Activated CD4-positive, alpha-beta T cell treated with anti-CD3 and anti-CD28 coated beads, Interleukin-2, amount 10 ng/mL, durations not matched to agents 7 days and 5 days (primary cell): ENCODE measurements around the gene ANKRD65. TPM values are rescaled to one million over a fixed set of nuclear protein-coding genes. Genes with fewer than 3 reads are reported as not detected.
A peak's percentile ranks its signal among the peaks of the same experiment; 100 is the strongest.

Source experiments
- CTCF ChIA-PET: fragments of 350-600 bp; sonication (Branson Sonifier 250); formaldehyde crosslinking; loops from one replicate; lab custom pipeline; 2021; ENCODE audit warnings: antibody characterized with exemption; lab: Charles Lee
- POLR2A ChIA-PET: fragments of 350-600 bp; sonication (Branson Sonifier 250); formaldehyde crosslinking; loops from one replicate; lab custom pipeline; 2021; ENCODE audit warnings: antibody characterized with exemption; lab: Charles Lee
- DNase-seq: peaks from one replicate; pipeline ENCODE4 v3.0.0-alpha.2; 2020
- H3K27ac Mint-ChIP-seq: one replicate; pipeline ENCODE4 v1.8.0; 2021; ENCODE audit warnings: mild to moderate bottlenecking, moderate library complexity, mixed read lengths
- H3K27me3 Mint-ChIP-seq: one replicate; pipeline ENCODE4 v1.8.0; 2021; ENCODE audit warnings: mixed read lengths
- H3K36me3 Mint-ChIP-seq: one replicate; pipeline ENCODE4 v1.8.0; 2021; ENCODE audit warnings: low read depth, mixed read lengths
- H3K4me1 Mint-ChIP-seq: one replicate; pipeline ENCODE4 v1.8.0; 2021; ENCODE audit warnings: mixed read lengths
- H3K4me3 Mint-ChIP-seq: one replicate; pipeline ENCODE4 v1.8.0; 2021; ENCODE audit warnings: mild to moderate bottlenecking, moderate library complexity, mixed read lengths
- H3K9me3 Mint-ChIP-seq: one replicate; pipeline ENCODE4 v1.8.0; 2021; ENCODE audit warnings: mixed read lengths
- total RNA-seq, 2 experiments: library from RNA; stranded (reverse); gene quantifications; one replicate each; pipeline ENCODE4 v1.2.3, GENCODE V29; 2021

Gene ANKRD65
- total RNA-seq, 2 experiments from 2014 or later, result not detected

- ChIA-PET POLR2A (no interaction called here), CTCF (interaction anchor here (1.3 kb wide), 1 partner anchor 375 kb away, joined by 3 read pairs; no protein-coding TSS in a partner anchor)
- Mint-ChIP-seq H3K9me3 (no peaks in the 10 kb centered on the region), H3K27ac (no peak overlapping the region), H3K27me3 (peaks cover 10% of the 10 kb centered on the region), H3K36me3 (no peaks in the 10 kb centered on the region), H3K4me3 (no peak overlapping the region), H3K4me1 (peaks cover 9% of the 10 kb centered on the region)
- no peak for DNase-seq
Measured at GRCh38 chr1:1438531-1439381, 17.7 kb upstream of the ANKRD65 start.

- no peak for DNase-seq
- H3K4me3 Mint-ChIP-seq, result no peak overlapping the region
- H3K36me3 Mint-ChIP-seq, result no peaks in the 10 kb centered on the region
- peaks cover 10% of the 10 kb centered on the region for H3K27me3 Mint-ChIP-seq
- ChIA-PET CTCF (interaction anchor here (1.2 to 1.4 kb wide), 3 partner anchors 9 to 374 kb away, joined by 3 to 5 read pairs (median 4); a partner anchor contains a TSS), POLR2A (no interaction called here)
- no peak overlapping the region for H3K27ac Mint-ChIP-seq
- no peaks in the 10 kb centered on the region for H3K9me3 Mint-ChIP-seq
- peaks cover 9% of the 10 kb centered on the region for H3K4me1 Mint-ChIP-seq
Measured at GRCh38 chr1:1437904-1438376, 16.9 kb upstream of the ANKRD65 start.

- ChIA-PET POLR2A (no interaction called here), CTCF (interaction anchor here (0.7 to 1.4 kb wide), 4 partner anchors 8 to 373 kb away, joined by 3 to 5 read pairs (median 4); a partner anchor contains a TSS)
Measured at GRCh38 chr1:1437033-1437903, 16.2 kb upstream of the ANKRD65 start.

GRCh38 chr1:1436630-1437032 is 15.6 kb upstream of the ANKRD65 start:
- Mint-ChIP-seq H3K9me3 (no peaks in the 10 kb centered on the region), H3K4me3 (peak overlapping the region; percentile 47), H3K27ac (no peak overlapping the region), H3K4me1 (peaks cover 9% of the 10 kb centered on the region), H3K27me3 (peaks cover 10% of the 10 kb centered on the region), H3K36me3 (no peaks in the 10 kb centered on the region)
- CTCF ChIA-PET, result interaction anchor here (0.7 to 1.4 kb wide), 2 partner anchors 10 to 11 kb away, joined by 3 to 4 read pairs; a partner anchor contains a TSS
- POLR2A ChIA-PET, result no interaction called here
- no peak for DNase-seq

More at GRCh38 chr1:1437033-1437903, 16.2 kb upstream of the ANKRD65 start:
- Mint-ChIP-seq H3K27ac (no peak overlapping the region), H3K4me1 (peaks cover 9% of the 10 kb centered on the region), H3K27me3 (peaks cover 10% of the 10 kb centered on the region), H3K4me3 (no peak overlapping the region), H3K9me3 (no peaks in the 10 kb centered on the region), H3K36me3 (no peaks in the 10 kb centered on the region)
- DNase-seq, result no peak

- peaks cover 10% of the 10 kb centered on the region for H3K27me3 Mint-ChIP-seq
- H3K9me3 Mint-ChIP-seq, result no peaks in the 10 kb centered on the region
- peak overlapping the region; percentile 1 for H3K27ac Mint-ChIP-seq
- peak overlapping the region; percentile 47 for H3K4me3 Mint-ChIP-seq
- CTCF ChIA-PET, result interaction anchor here (0.7 kb wide), 1 partner anchor 12 kb away, joined by 3 read pairs; no protein-coding TSS in a partner anchor
- POLR2A ChIA-PET, result no interaction called here
- DNase-seq, result no peak
- H3K36me3 Mint-ChIP-seq, result no peaks in the 10 kb centered on the region
- peaks cover 9% of the 10 kb centered on the region for H3K4me1 Mint-ChIP-seq
Measured at GRCh38 chr1:1435911-1436629, 15.0 kb upstream of the ANKRD65 start.

- POLR2A ChIA-PET, result no interaction called here
- H3K27ac Mint-ChIP-seq, result peak within 1 kb of the TSS; percentile 1
- H3K4me1 Mint-ChIP-seq, result peaks cover 6% of the 10 kb centered on the region
- no peaks in the 10 kb centered on the region for H3K36me3 Mint-ChIP-seq
- H3K4me3 Mint-ChIP-seq, result peak within 1 kb of the TSS; percentile 47
- DNase-seq, result peak; percentile 58
- H3K9me3 Mint-ChIP-seq, result no peaks in the 10 kb centered on the region
- peaks cover 10% of the 10 kb centered on the region for H3K27me3 Mint-ChIP-seq
- CTCF ChIA-PET, result no interaction called here
Measured at GRCh38 chr1:1435106-1435903, 14.2 kb upstream of the ANKRD65 start, which contains the start of gene VWA1. Gene VWA1, plus strand, starts transcription at chr1:1435690. Its CDS starts 59 bp downstream, at chr1:1435749.

- H3K36me3 Mint-ChIP-seq, result no peaks in the 10 kb centered on the region
- ChIA-PET POLR2A (no interaction called here), CTCF (no interaction called here)
Measured at GRCh38 chr1:1434824-1435105, 13.7 kb upstream of the ANKRD65 start.

GRCh38 chr1:1434131-1434823 is 13.2 kb upstream of the ANKRD65 start:
- ChIA-PET CTCF (no interaction called here), POLR2A (no interaction called here)
- H3K4me1 Mint-ChIP-seq, result peaks cover 6% of the 10 kb centered on the region
- peaks cover 17% of the 10 kb centered on the region for H3K27me3 Mint-ChIP-seq
- no peak overlapping the region for H3K27ac Mint-ChIP-seq
- no peaks in the 10 kb centered on the region for H3K9me3 Mint-ChIP-seq
- no peaks in the 10 kb centered on the region for H3K36me3 Mint-ChIP-seq
- no peak for DNase-seq
- no peak overlapping the region for H3K4me3 Mint-ChIP-seq

More at GRCh38 chr1:1434824-1435105, 13.7 kb upstream of the ANKRD65 start:
- Mint-ChIP-seq H3K27me3 (peaks cover 12% of the 10 kb centered on the region), H3K9me3 (no peaks in the 10 kb centered on the region), H3K4me3 (no peak overlapping the region), H3K4me1 (peaks cover 6% of the 10 kb centered on the region), H3K27ac (no peak overlapping the region)
- no peak for DNase-seq

GRCh38 chr1:1433804-1434130 is 12.7 kb upstream of the ANKRD65 start:
- ChIA-PET CTCF (no interaction called here), POLR2A (interaction anchor here (0.6 kb wide), 1 partner anchor 27 kb away, joined by 3 read pairs; the partner anchor contains the start of gene MRPL20)
- Mint-ChIP-seq H3K4me1 (peaks cover 6% of the 10 kb centered on the region), H3K27ac (no peak overlapping the region), H3K9me3 (no peaks in the 10 kb centered on the region), H3K36me3 (no peaks in the 10 kb centered on the region), H3K27me3 (peaks cover 17% of the 10 kb centered on the region), H3K4me3 (no peak overlapping the region)
- DNase-seq, result no peak

- CTCF ChIA-PET, result no interaction called here
- Mint-ChIP-seq H3K36me3 (no peaks in the 10 kb centered on the region), H3K4me1 (peaks cover 9% of the 10 kb centered on the region), H3K9me3 (no peaks in the 10 kb centered on the region), H3K27me3 (peaks cover 20% of the 10 kb centered on the region), H3K27ac (no peak overlapping the region), H3K4me3 (no peak overlapping the region)
- no peak for DNase-seq
- POLR2A ChIA-PET, result interaction anchor here (0.6 kb wide), 1 partner anchor 26 kb away, joined by 3 read pairs; the partner anchor contains the start of gene MRPL20
Measured at GRCh38 chr1:1432951-1433803, 12.1 kb upstream of the ANKRD65 start.
